ENCODE results near the gene MITF.

The MITF gene

GRCh38 chr3:69983546-69984265 lies 244.4 kb downstream of the MITF start:
- DNase-seq: no peak

GRCh38 chr3:69985266-69985665 lies 246.0 kb downstream of the MITF start:
- DNase-seq: no peak

- no peak for DNase-seq
These were observed 247.2 kb downstream of the MITF start for GRCh38 chr3:69986419-69986818.

GRCh38 chr3:69987833-69988232 lies 248.6 kb downstream of the MITF start:
- no peak for DNase-seq

- DNase-seq: no peak
These were observed 254.5 kb downstream of the MITF start for GRCh38 chr3:69993757-69994156.

GRCh38 chr3:69994919-69995318 lies 255.7 kb downstream of the MITF start:
- DNase-seq: no peak

GRCh38 chr3:69997631-69998307 lies 258.5 kb downstream of the MITF start:
- DNase-seq: no peak

GRCh38 chr3:69998759-69999139 lies 259.5 kb downstream of the MITF start:
- no peak for DNase-seq

- no peak for DNase-seq
These were observed 260.1 kb downstream of the MITF start, which contains the start of gene SAMMSON for GRCh38 chr3:69999140-70000027. Gene SAMMSON (plus strand): TSS chr3:69999733.

- no peak for DNase-seq
These were observed 260.8 kb downstream of the MITF start for GRCh38 chr3:70000028-70000410.

GRCh38 chr3:70000563-70001081 lies 261.4 kb downstream of the MITF start:
- DNase-seq: no peak

GRCh38 chr3:70003119-70003518 lies 263.9 kb downstream of the MITF start:
- DNase-seq: no peak

GRCh38 chr3:70006089-70006488 lies 266.8 kb downstream of the MITF start:
- no peak for DNase-seq

GRCh38 chr3:70010346-70010745 lies 271.1 kb downstream of the MITF start:
- DNase-seq: no peak

GRCh38 chr3:70011582-70011981 lies 272.3 kb downstream of the MITF start:
- DNase-seq: no peak

Measured in stimulated activated CD8-positive, alpha-beta memory T cell treated with anti-CD3 and anti-CD28 coated beads, Interleukin-4, amount 100 ng/mL, for 48 hours (primary cell).